PFSK-1 (cell line): ENCODE results near the gene TOM1L2.

ENCODE experiments used
- FOXP2 ChIP-seq: optimal IDR thresholded peaks from 2 replicates; pipeline ENCODE3; 2011; ENCODE audit warnings: borderline replicate concordance, control low read depth, inconsistent platforms; ENCODE audit not compliant: insufficient read depth; ENCODE audit errors: extremely low read length, extremely low read depth
- POLR2AphosphoS5 ChIP-seq: IDR thresholded peaks from 2 replicates; pipeline ENCODE4 v1.6.1; 2012; ENCODE audit warnings: low read depth, mild to moderate bottlenecking, control low read depth, low read length, moderate library complexity
- REST ChIP-seq, 2 experiments: IDR thresholded peaks; 2 replicates each; pipeline versions ENCODE4 v1.6.1 to v1.8.0; 2011 to 2012; ENCODE audit warnings: low read depth in 2 of 2, low read length in 2 of 2, control low read depth in 1 of 2, inconsistent platforms in 1 of 2, mild to moderate bottlenecking in 1 of 2, moderate library complexity in 1 of 2; ENCODE audit not compliant: insufficient read depth in 1 of 2
- SIN3A ChIP-seq: IDR thresholded peaks from 2 replicates; pipeline ENCODE4 v1.6.1; 2012; ENCODE audit warnings: mild to moderate bottlenecking, low read length, moderate library complexity, borderline replicate concordance; ENCODE audit not compliant: insufficient read depth
- TAF1 ChIP-seq: IDR thresholded peaks from 2 replicates; pipeline ENCODE4 v1.6.1; 2012; ENCODE audit warnings: low read length, control low read depth, borderline replicate concordance; ENCODE audit not compliant: insufficient read depth

TOM1L2 gene

GRCh38 chr17:17865035-17865434, 107.2 kb downstream of the TOM1L2 start:
- TF ChIP-seq FOXP2 (no peak), SIN3A (no peak), REST (IDR thresholded peaks at IDR 0.05; ENCODE audit: insufficient read depth in 1 of 2, low read depth in 2 of 2, low read length in 2 of 2) (no peak), POLR2AphosphoS5 (no peak), TAF1 (no peak)

- TF ChIP-seq TAF1 (no peak), SIN3A (no peak), REST (IDR thresholded peaks at IDR 0.05; ENCODE audit: insufficient read depth in 1 of 2, low read depth in 2 of 2, low read length in 2 of 2) (no peak), POLR2AphosphoS5 (no peak), FOXP2 (no peak)
Observed at GRCh38 chr17:17860766-17861107, 111.5 kb downstream of the TOM1L2 start.

GRCh38 chr17:17859909-17860765, 112.1 kb downstream of the TOM1L2 start:
- TF ChIP-seq FOXP2, result peak; percentile 49
- TF ChIP-seq REST (IDR thresholded peaks at IDR 0.05; ENCODE audit: insufficient read depth in 1 of 2, low read depth in 2 of 2, low read length in 2 of 2), result no peak; a peak in 1 of 4 replicates

GRCh38 chr17:17857496-17857895, 114.7 kb downstream of the TOM1L2 start:
- no peak for TF ChIP-seq POLR2AphosphoS5
- no peak for TF ChIP-seq FOXP2
- TF ChIP-seq TAF1, result no peak
- TF ChIP-seq SIN3A, result no peak
- no peak for TF ChIP-seq REST (IDR thresholded peaks at IDR 0.05; ENCODE audit: insufficient read depth in 1 of 2, low read depth in 2 of 2, low read length in 2 of 2)

- no peak for TF ChIP-seq TAF1
- TF ChIP-seq REST (IDR thresholded peaks at IDR 0.05; ENCODE audit: insufficient read depth in 1 of 2, low read depth in 2 of 2, low read length in 2 of 2), result no peak
- no peak for TF ChIP-seq FOXP2
- TF ChIP-seq POLR2AphosphoS5, result no peak
- TF ChIP-seq SIN3A, result no peak
Observed at GRCh38 chr17:17856386-17856785, 115.8 kb downstream of the TOM1L2 start.
